GM21360 (cell line): ENCODE data around the gene SLC34A1.
"Not testable (repeated sequence)": the region's sequence is repeated elsewhere in the genome, so short reads cannot be mapped to it uniquely, and the experiment has no call there.

Experiments
- ATAC-seq: cut with Tn5 transposase; IDR thresholded peaks from one replicate; pipeline ENCODE4 v1.9.1; 2021; ENCODE audit warnings: mild to moderate bottlenecking, moderate library complexity; ENCODE audit not compliant: unreplicated experiment

The SLC34A1 gene

DNA sequence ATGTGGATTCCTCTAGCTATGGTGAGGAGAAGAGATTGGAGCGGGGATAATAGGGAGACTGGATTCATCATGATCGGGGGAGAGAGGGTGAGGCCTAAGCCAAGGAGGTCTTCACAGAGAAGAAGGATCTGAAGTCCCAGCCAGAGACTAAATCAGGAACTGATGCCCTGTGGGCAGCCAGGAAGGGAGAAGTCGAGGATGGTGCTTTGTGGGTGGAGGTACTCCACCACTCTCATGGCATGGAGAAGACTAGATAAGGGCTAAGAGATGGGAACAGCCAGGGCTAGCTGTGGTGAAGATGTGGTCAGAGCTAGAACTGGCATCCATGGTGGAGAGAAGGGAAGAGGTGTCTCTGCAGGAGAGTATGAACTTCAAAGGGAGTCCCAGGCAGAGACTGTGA lies 29.5 kb upstream of the SLC34A1 start:
- no peak for ATAC-seq

DNA sequence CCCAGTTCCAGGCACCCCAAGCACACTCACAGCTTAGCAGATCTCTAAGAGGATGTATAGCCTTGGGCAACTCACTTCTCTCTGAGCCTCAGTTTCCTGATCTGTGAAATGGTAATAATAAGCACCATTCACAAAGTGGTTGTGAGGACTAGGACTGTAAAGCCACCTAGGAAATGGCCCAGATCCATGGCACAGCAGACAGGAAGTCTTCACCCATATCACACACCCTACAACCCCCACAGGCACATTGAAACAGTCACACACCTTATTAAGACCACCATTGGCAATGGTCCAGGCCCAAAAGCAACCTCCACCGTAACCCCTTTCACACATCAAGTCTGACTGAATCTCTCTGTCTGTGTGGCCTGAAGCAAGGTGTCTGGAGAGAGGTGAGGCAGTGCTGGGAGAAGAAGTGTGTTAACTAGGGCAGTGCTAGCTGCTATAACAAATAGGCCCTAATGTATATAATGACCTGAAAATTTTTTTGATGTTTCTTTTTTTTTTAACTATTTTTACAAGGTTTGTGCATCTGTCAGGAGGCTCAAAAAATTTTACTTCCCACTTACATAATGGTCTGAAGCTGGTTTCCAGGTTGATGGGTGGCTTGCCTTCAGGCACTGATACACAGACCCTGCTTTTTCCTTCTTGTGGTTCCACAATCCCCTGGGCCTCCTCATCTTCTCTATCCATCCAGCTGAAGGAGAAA lies 28.9 kb upstream of the SLC34A1 start:
- no peak for ATAC-seq

DNA sequence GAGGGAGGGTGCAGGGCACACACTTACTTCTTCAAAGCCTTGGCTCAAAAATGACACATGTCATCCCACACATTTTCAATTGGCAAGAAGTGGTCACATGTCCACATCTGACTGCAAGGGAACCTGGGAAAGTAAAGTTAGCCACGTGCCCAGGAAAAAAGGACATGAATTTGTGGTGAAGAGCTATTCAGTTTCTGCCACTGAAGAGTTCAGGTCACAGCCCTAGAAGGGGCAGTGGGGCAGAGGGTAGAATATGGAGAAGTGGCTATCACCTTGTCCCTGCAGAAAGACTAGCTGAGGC lies 28.4 kb upstream of the SLC34A1 start:
- ATAC-seq, result no peak

DNA sequence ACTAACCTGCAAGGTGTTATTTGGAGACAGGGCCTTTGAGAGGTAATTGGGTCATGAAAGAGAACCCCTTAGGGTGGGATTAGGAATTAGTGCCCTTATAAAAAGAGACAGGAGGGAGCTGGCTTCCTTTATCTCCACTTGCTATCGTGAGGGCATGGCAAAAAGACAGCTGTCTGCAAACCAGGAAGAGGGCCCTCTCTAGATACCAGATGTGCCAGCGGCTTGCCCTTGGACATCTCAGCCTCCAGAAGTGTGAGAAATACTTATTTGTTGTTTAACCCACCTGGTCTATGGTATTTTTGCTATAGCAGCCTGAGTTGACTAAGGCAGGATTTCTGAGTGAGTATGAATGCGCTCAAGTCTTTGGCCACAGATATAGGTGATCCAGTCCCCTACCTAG lies 27.5 kb upstream of the SLC34A1 start:
- no peak for ATAC-seq

DNA sequence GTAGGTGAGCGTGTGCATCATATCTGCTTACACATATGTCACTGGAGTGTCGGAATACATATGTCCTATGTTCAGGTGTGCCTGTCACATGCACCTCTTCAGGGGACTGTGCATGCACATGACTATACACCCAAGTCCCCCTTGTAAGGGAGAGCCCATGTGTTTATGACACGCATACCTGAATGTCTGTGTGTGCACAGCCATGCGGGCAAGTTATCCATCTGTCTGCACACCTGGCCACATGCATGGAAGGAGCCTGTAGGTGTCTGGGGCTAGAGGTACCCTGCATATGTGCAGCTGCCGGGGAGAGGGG lies 27.1 kb upstream of the SLC34A1 start:
- no peak for ATAC-seq

DNA sequence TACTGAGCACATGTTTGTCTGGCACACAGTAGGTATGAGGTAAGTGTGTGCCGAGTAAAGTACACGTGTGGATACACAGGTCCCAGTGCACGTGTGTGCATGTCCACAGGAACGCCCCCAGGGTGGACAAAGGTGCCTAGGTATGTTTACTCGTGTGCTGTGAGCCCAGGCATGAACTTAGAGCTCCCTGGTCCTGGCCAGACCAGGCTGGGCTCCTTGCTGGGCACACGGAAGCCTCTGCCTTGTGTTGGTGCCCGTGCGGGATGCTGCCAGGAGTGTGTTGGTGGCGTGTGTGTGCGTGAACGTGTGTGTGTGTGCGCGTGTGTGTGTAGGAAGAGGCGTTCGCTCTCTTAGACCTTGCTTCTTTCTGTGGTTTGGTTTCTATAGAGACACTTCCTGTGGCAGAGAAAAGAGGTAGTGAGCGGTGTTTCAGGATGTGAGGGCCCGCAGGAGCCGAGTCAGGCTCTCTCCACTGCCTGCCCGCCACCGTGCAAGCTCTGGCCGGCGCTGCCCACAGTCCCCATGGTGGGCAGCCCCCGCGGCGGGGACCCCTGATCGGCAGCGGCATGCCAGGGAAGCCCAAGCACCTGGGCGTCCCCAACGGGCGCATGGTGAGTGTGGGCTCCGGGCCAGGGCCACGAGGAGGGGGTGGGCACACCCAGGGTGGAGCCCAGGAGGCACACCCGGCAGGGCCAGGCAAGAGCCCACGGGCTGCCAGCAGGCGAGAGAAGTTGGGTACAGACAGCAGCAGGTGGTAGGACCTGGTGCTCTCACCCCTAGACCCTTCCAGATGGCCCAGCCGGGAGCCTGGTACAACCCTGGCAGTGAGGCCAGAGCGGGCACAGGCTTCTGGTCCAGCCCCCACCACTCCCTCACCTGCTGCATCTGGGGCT lies 26.5 kb upstream of the SLC34A1 start, which contains the start of gene RGS14:
Gene RGS14 (plus strand): TSS at position 466 of the 893 bp plus-strand sequence. CDS start 101 bp downstream, at position 567.
- peak; percentile 69 for ATAC-seq

DNA sequence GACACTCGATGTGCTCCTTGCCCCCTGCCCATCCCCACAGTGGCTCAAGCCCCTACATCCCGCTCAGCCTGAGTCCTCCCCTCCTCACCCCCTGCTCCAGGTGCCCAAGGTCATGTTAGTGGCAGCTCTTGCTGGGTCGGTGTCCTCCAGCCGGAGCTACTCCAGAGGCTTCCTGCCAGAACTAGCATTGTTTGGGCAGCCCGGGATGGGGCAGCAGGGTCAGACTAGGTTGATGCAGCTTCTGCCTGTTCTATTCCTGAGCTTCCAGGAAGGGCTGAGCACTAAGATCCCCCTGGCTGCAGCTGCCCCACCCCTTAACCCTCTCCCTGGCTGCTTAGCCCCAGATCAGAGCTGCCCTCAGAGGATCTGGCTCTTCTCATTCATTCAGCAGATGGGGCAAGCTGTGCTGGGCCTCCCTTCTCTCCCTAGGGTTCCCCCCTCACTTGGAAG lies 25.8 kb upstream of the SLC34A1 start:
- ATAC-seq, result no peak

DNA sequence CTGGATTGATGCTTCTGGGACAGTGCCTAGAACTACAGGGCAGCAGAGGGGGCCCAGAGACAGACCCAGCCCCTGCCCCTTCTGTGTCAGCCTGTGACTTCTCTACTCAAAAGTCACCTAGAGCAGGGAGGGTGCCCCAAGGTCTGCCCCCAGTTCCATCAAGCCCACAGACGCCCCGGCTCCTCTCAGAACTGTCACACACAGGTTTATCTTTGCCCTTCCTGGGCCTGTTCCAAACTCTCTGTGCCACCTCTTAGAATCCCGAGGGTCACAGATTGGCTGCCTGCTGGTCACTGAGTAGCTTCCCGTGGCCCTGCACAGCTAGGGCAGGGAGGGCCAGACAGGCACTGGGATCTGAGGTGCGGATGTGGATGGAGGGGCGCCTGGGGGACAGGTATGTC lies 24.8 kb upstream of the SLC34A1 start:
- ATAC-seq, result no peak

DNA sequence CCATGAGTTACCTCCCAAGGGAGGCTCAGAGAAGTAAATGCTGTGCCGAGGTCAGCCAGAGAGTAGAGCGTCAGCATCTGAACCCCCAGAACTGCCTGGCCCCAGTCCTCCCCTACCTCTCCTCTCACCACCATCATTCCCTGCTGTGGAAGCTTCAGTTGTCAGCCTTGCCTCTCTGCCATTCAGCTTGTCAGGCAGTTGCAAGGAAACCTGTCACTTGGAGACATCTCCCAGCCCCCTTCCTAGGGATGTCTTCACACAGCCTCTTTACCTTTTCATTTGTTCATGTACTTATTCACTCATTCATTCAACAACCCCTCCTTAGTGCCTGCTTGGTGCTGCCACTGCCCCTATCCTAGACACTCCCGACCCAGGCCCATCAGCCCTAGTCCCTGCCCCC lies 24.4 kb upstream of the SLC34A1 start:
- ATAC-seq, result no peak

DNA sequence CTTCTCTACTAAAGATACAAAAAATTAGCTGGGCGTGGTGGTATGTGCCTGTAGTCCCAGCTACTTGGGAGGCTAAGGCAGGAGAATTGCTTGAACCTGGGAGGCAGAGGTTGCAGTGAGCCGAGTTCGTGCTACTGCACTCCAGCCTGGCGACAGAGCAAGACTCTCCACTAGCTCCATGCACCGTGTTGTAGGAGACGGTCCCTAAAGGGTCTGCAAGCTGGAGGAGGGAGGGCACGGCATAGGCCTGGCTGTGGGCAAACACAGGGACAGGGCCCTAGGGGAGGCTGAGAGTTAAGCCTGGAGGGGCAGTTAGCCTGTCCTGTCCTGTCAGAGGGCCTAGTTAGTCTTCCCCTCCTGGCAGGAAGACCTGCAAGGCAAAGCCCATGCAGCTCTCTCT lies 23.5 kb upstream of the SLC34A1 start:
- ATAC-seq, result not testable (repeated sequence)

DNA sequence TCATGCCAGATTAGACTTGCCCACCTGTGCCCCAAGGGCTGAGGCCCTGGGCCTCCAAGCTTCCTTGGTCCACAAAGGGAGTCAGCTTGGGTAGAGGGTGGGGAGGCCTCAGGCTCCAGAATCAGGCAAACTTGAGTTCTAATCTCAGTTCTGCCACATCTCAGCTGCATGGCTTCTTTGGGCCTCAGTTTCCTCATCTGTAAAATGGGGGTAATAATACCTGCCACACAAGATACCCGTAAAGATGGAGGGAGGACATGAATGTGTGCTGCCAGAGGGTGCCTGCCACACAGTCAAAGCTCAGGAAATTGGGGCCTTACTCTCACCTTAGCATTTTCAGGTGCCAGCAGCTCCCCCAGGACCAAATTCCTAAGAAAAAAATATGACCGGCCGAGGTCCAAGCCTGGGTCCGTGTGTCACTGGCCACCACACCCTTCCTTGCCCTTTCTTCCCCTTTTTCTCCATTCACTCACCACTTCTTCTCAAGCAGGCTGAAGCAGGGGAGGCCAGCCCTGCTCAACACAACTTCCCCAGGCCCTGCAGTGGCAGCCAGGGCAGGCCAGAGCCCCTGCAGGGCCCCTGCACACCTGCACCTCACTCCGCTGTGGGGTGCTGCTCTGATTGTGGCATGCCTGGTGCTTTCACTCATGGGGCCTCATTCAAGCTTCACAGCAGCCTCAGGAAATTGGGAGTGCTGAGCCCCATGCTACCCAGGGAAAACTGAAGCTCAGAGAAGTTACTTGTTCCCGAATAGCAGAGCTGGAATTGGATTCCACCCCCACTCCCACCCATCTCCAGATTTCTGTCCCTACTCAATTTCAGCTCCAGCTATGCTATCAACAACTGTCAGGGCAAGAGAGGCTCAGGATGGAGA lies 22.6 kb upstream of the SLC34A1 start:
- no peak for ATAC-seq

DNA sequence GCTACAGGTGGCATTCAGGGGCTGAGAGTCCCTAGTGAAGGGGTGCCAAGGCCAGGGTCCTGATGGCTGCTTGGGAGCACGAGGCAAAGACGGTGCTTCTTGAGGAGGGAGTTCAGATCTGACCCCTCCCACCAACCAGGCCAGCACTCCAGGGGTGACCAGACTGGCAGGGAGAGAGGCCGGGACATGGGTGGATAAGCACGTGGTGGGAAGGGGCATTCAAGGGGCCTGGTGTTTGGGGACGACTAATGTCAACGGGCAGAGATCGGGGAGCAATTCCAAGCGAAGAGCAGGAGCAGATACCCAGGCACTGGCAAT lies 22.0 kb upstream of the SLC34A1 start:
- ATAC-seq, result no peak

DNA sequence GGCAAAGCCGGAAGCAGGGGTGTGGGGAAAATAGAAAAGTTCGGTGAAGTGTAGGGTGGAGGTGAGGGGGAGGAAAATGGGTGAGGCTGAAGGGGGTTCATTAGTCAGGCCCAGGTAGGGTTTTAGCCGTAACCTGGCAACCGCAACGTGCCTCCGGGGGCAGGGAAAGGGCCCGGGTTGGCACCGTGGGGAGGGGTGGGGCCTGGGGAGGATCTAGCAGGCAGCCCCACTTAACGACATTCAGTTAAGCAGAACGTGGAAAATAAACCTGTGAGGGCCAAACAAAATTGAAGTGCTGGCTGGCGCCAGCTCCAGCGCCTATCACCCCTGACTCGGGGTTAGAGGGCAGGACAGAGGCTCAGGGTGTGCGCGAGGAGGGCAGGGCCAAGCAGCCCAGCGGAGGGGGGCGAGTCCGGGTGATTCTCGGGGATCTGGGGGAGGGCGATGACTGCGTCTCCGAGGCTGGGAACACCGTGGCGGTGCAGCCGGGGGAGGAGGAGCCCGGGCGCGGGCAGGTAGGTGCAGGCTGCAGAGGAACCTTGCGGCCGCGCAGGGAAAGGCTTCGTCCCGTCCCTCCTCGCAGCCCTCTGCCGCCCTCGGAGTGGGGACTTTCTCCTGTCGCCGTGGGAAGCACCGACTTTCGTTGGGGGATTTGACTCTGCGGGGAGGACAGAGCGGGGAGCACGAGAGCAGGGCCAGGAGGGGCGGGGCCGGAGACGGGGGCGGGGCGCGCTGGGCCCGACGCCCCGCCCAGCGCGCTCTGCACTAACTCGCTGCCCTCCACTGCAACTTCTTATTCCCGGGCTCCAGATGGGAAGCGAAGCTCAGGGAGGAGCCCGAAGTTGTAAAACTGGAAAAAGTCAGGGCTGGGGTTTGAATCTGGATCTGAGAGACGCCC lies 21.4 kb upstream of the SLC34A1 start:
- peak; percentile 37 for ATAC-seq

DNA sequence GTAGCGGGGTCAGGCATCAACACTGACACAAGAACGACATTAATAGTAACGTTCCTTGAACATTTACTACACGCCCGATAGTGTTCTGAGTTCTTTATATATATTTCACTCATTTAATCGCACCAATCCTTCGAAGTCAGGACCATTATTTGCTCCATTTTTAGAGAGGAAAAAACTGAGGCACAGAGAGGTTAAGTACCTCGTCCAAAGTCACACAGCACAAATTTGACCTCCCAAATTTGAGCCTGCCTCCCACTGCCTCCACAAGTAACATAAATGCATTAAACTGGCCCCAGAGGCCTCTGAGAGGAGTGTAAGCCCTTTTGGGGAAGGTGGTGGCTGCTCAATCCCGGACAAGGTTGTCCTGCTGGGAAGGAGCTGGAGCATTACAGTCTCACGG lies 20.7 kb upstream of the SLC34A1 start:
- ATAC-seq, result no peak

DNA sequence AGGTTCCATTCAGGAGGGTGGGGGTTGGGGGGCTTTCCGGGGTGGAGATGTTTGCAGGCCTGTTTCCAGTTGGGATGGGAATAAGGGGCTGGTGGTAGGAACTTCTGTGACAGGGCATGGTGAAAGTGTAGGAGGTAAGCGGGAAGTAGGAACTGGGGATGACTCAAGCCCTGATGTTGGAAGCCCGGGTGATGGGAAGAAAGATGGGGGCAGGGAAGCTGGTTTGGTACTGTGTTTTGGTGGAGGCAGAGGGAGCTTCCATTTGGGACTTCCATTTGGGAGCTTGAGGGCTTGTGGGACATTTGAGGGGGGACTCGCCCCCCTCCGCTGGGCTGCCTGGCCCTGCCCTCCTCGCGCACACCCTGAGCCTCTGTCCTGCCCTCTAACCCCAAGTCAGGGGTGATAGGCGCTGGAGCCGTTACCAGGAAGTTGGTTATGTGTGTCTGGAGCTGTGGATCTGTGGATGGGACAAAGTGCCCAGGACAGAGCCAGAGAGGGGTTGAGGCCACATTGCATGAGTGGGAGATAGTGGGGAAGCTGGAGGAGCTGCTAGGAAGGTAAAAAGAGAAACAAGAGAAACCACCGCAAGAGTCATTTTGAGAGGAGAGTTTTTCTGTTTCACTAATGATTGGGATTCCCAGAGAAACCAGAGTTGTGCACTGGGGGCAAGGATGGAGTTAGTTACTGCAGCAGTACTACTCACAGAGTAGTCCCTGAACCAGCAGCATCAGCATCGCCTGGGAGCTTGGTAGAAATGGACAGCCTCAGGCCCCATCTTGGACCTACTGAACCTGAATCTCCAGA lies 19.9 kb upstream of the SLC34A1 start:
- no peak for ATAC-seq

DNA sequence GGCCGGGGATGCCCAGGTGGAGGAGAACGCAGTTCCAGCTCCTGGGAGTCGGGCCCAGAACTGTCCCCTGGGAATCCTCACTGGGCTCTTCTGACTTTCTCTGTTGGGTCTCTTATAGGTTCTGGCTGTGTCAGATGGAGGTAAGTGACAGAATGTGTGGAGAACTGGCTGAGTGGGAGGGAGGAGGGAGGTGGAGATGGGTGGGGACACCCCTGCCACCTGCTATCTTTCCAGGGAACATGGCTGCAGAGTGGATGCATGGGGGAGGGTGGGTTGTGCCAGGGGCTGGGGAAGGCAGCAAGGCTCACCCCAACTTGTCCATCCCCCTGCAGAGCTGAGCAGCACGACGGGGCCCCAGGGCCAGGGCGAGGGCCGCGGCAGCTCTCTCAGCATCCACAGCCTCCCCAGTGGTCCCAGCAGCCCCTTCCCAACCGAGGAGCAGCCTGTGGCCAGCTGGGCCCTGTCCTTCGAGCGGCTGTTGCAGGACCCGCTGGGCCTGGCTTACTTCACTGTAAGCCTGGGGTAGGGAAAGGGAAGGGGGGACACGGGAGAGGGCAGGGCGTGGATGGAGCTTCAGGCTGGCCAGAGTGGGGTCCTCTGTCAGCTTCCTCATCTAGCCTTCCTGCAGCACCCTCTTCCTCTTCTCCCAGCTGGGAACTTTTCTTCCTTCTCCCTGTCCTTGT lies 18.2 kb upstream of the SLC34A1 start:
- no peak for ATAC-seq

DNA sequence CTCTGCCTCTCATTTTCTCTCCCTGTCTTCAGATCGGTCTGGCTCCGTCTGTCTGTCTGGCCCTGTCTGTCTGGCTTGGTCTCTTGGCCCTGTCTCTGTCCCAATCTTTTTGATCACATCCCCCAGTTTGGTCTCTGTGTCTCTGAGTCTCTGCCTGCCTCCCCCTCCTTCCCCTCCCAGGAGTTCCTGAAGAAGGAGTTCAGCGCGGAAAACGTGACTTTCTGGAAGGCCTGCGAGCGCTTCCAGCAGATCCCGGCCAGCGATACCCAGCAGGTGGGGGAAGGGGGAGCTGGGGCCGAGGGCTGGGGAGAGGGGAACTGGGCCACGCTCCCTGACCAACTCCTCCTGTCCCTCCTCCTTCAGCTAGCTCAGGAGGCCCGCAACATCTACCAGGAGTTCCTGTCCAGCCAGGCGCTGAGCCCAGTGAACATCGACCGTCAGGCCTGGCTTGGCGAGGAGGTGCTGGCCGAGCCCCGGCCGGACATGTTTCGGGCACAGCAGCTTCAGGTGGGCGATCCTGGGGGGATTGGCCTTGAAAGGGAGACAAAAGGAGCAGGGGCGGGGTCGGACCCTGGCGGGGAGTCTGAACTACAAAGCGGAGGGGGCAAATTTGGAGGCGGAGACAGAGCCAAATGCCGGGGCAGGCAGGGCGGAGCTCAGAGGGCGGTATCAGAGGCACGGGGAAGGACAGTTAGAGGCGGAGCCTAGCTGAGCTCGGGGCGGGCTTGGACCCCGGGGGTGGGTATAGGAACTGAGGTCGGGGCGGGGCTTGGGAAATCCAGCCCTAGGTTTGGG lies 17.5 kb upstream of the SLC34A1 start:
- no peak for ATAC-seq

DNA sequence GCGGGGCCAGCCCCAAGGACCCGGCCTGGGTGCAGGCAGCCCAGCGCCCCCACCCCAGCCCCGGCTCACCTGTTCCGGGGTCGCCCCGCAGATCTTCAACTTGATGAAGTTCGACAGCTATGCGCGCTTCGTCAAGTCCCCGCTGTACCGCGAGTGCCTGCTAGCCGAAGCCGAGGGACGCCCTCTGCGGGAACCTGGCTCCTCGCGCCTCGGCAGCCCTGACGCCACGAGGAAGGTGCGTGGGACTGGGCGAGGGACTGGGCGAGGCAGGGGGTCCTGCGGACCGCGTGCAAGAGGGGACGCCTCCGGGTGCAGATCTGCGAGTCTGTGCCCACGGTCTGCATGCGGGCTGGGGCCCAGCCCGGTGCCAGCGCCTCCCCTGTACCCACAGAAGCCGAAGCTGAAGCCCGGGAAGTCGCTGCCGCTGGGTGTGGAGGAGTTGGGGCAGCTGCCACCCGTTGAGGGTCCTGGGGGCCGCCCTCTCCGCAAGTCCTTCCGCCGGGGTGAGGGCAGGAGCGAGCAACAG lies 16.8 kb upstream of the SLC34A1 start:
- no peak for ATAC-seq
